ENCODE data around the gene CDC27. TPM values are rescaled to one million over a fixed set of nuclear protein-coding genes. Genes with fewer than 3 reads are reported as not detected.

The CDC27 gene
- polyA plus RNA-seq, 1 donor (not counting 4 experiments of a cell fraction or from before 2014, with no cell fraction given) = 95.6 TPM

GRCh38 chr17:47199627-47200324 is 10.7 kb upstream of the CDC27 start:
- no peak overlapping the region for H3K27ac ChIP-seq (ENCODE audit: control insufficient read depth, insufficient read depth, low read length)

GRCh38 chr17:47197821-47198220 is 8.7 kb upstream of the CDC27 start:
- Histone ChIP-seq H3K9me3 (ENCODE audit: control insufficient read depth, low read depth, low read length) (no peaks in the 10 kb centered on the region), H3K9ac (ENCODE audit: control insufficient read depth, extremely low read depth, insufficient read depth, low read length) (no peak overlapping the region), H3K9me1 (ENCODE audit: control insufficient read depth, extremely low read depth, insufficient read depth, low read length) (no peaks in the 10 kb centered on the region), H3K27ac (ENCODE audit: control insufficient read depth, insufficient read depth, low read length) (no peak overlapping the region), H2AFZ (ENCODE audit: control insufficient read depth, low read length) (no peak overlapping the region), H3K4me3 (ENCODE audit: control insufficient read depth in 2 of 3, extremely low read depth in 1 of 3, insufficient read depth in 2 of 3, low read depth in 1 of 3, low read length in 3 of 3) (no peak overlapping the region), H3K79me2 (ENCODE audit: control insufficient read depth, insufficient read depth, low read length) (no peaks in the 10 kb centered on the region), H4K20me1 (ENCODE audit: control insufficient read depth, extremely low read depth, insufficient read depth, low read length) (no peaks in the 10 kb centered on the region), H3K4me2 (ENCODE audit: control insufficient read depth, extremely low read depth, insufficient read depth, low read depth, low read length) (no peak overlapping the region), H3K36me3 (ENCODE audit: control insufficient read depth in 2 of 2, extremely low read depth in 1 of 2, insufficient read depth in 2 of 2, low read length in 2 of 2) (no peaks in the 10 kb centered on the region), H3K4me1 (ENCODE audit: control insufficient read depth, extremely low read depth, insufficient read depth, low read length) (no peaks in the 10 kb centered on the region), H3K27me3 (ENCODE audit: control insufficient read depth, extremely low read depth, insufficient read depth, low read length) (no peaks in the 10 kb centered on the region)
- FAIRE-seq (no peak), DNase-seq (ENCODE audit: low read depth, low spot score) (no peak)
- dilution Hi-C loops (cut with MboI; ENCODE audit: extremely low pct_ligation_motif_present, low sequenced_read_pairs) = no loop called here
- TF ChIP-seq CTCF (optimal IDR thresholded peaks at IDR 0.05 in 1 of 3, IDR thresholded peaks at IDR 0.05 in 1 of 3, conservative IDR thresholded peaks at IDR 0.05 in 1 of 3; ENCODE audit: extremely low read depth in 1 of 3, insufficient read depth in 2 of 3, low read length in 3 of 3) (no peak), EZH2 (IDR thresholded peaks at IDR 0.05; ENCODE audit: low read length) (no peak)

More at GRCh38 chr17:47199627-47200324, 10.7 kb upstream of the CDC27 start:
- FAIRE-seq = no peak
- Histone ChIP-seq H2AFZ (ENCODE audit: control insufficient read depth, low read length) (no peak overlapping the region), H3K4me1 (ENCODE audit: control insufficient read depth, extremely low read depth, insufficient read depth, low read length) (no peaks in the 10 kb centered on the region), H4K20me1 (ENCODE audit: control insufficient read depth, extremely low read depth, insufficient read depth, low read length) (no peaks in the 10 kb centered on the region), H3K36me3 (ENCODE audit: control insufficient read depth in 2 of 2, extremely low read depth in 1 of 2, insufficient read depth in 2 of 2, low read length in 2 of 2) (no peaks in the 10 kb centered on the region), H3K9me1 (ENCODE audit: control insufficient read depth, extremely low read depth, insufficient read depth, low read length) (no peaks in the 10 kb centered on the region), H3K27me3 (ENCODE audit: control insufficient read depth, extremely low read depth, insufficient read depth, low read length) (no peaks in the 10 kb centered on the region), H3K9ac (ENCODE audit: control insufficient read depth, extremely low read depth, insufficient read depth, low read length) (no peak overlapping the region), H3K79me2 (ENCODE audit: control insufficient read depth, insufficient read depth, low read length) (no peaks in the 10 kb centered on the region), H3K9me3 (ENCODE audit: control insufficient read depth, low read depth, low read length) (no peaks in the 10 kb centered on the region), H3K4me3 (ENCODE audit: control insufficient read depth in 2 of 3, extremely low read depth in 1 of 3, insufficient read depth in 2 of 3, low read depth in 1 of 3, low read length in 3 of 3) (no peak overlapping the region), H3K4me2 (ENCODE audit: control insufficient read depth, extremely low read depth, insufficient read depth, low read depth, low read length) (no peak overlapping the region)
- TF ChIP-seq EZH2 (IDR thresholded peaks at IDR 0.05; ENCODE audit: low read length) (no peak), CTCF (optimal IDR thresholded peaks at IDR 0.05 in 1 of 3, IDR thresholded peaks at IDR 0.05 in 1 of 3, conservative IDR thresholded peaks at IDR 0.05 in 1 of 3; ENCODE audit: extremely low read depth in 1 of 3, insufficient read depth in 2 of 3, low read length in 3 of 3) (no peak)
- dilution Hi-C loops (cut with MboI; ENCODE audit: extremely low pct_ligation_motif_present, low sequenced_read_pairs) = no loop called here
- no peak for DNase-seq (ENCODE audit: low read depth, low spot score)

Data from keratinocyte (primary cell).